ENCODE results near the gene SLC10A3. TPM values are rescaled to one million over a fixed set of nuclear protein-coding genes. Genes with fewer than 3 reads are reported as not detected.

Gene SLC10A3
- total and polyA plus RNA-seq, 2 of the 8 experiments (the other 6 are each of a cell fraction or from before 2014, with no cell fraction given): 6.8 to 9.5 TPM

- TF ChIP-seq SP4 (IDR thresholded peaks at IDR 0.05; ENCODE audit: low read length) (peak; percentile 44; the same call in 1 of the 2 replicates), CHD7 (IDR thresholded peaks at IDR 0.05; ENCODE audit: insufficient replicate concordance, low read length) (no peak), KDM5A (IDR thresholded peaks at IDR 0.05; ENCODE audit: low read length) (no peak)
These were observed 25.7 kb upstream of the SLC10A3 start, which contains the start of gene FAM3A (continued) for GRCh38 chrX:154515966-154516655.

Measured in H1 (cell line).